Suprapubic skin (tissue), 4 donors: ENCODE measurements around the gene ANAPC15. TPM values are rescaled to one million over a fixed set of nuclear protein-coding genes. Genes with fewer than 3 reads are reported as not detected.

Experiments used
- DNase-seq, 2 donors: peaks; one replicate each; pipeline ENCODE4 v3.0.0-alpha.2; 2019; ENCODE audit warnings: low spot score in 2 of 2
- H3K27ac ChIP-seq: fragments of 200-600 bp; sonication (generic); one replicate; pipeline ENCODE4 v1.5.1; 2019
- H3K27me3 ChIP-seq: fragments of 200-600 bp; sonication (generic); one replicate; pipeline ENCODE4 v1.5.1; 2019
- H3K36me3 ChIP-seq: fragments of 200-600 bp; sonication (generic); one replicate; pipeline ENCODE4 v1.5.1; 2019
- H3K4me1 ChIP-seq: fragments of 200-600 bp; sonication (generic); one replicate; pipeline ENCODE4 v1.5.1; 2019
- H3K4me3 ChIP-seq: fragments of 200-600 bp; sonication (generic); one replicate; pipeline ENCODE4 v1.5.1; 2019; ENCODE audit warnings: mild to moderate bottlenecking
- H3K9me3 ChIP-seq: fragments of 200-600 bp; sonication (generic); one replicate; pipeline ENCODE4 v1.5.1; 2019
- CTCF ChIP-seq, 2 donors: fragments of 200-600 bp in 1 of 2; fragments of 450-650 bp in 1 of 2; sonication (generic) in 1 of 2; IDR thresholded peaks; one replicate each; pipeline ENCODE4 v1.5.1; 2016 to 2019; ENCODE audit warnings: antibody characterized with exemption in 2 of 2, mild to moderate bottlenecking in 1 of 2, moderate library complexity in 1 of 2
- EP300 ChIP-seq: sonication (generic); formaldehyde crosslinking; IDR thresholded peaks from one replicate; pipeline ENCODE4 v1.6.1; 2017; ENCODE audit warnings: antibody characterized with exemption
- POLR2A ChIP-seq, 2 donors: fragments of 450-650 bp; IDR thresholded peaks; one replicate each; pipeline ENCODE4 v1.6.1; 2017; ENCODE audit warnings: antibody characterized with exemption in 2 of 2, mild to moderate bottlenecking in 2 of 2, moderate library complexity in 2 of 2
- POLR2AphosphoS5 ChIP-seq, 3 donors: sonication (generic); formaldehyde crosslinking; IDR thresholded peaks; one replicate each; pipeline ENCODE4 v1.6.1; 2017; ENCODE audit warnings: antibody characterized with exemption in 3 of 3
- WGBS: methylation state at CpG from one replicate; pipeline ENCODE4 v1.1.5; 2018; 5-methylcytosine and 5-hydroxymethylcytosine counted together
- total RNA-seq, 4 donors: library from RNA; depleted of rRNA; stranded (reverse); fragments of >200 nt; gene quantifications; one replicate each; pipeline ENCODE4 v1.1.0, GENCODE V29; 2016

The ANAPC15 gene
- total RNA-seq, 4 donors from 2014 or later, result 20.6 to 32.1 (median 25.6) TPM

DNA sequence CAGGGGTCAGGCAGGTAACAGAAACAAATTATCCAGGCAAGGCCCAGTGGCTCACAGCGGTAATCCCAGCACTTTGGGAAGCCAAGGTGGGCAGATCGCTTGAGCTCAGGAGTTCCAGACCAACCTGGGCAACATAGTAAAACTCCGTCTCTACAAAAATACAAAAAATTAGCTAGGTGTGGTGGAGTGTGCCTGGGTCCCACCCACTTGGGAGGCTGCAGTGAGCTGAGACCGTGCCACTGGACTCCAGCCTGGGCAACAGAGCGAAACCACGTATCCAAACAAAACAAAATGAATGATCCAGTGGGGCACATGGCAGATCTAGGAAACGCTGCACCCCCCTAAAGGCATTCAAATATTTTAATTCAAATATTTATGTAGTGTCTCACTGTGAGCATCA lies 42.0 kb downstream of the ANAPC15 start:
- no peaks in the 10 kb centered on the region for H3K27me3 ChIP-seq
- TF ChIP-seq POLR2AphosphoS5 (IDR thresholded peaks at IDR 0.05) (no peak), EP300 (no peak), CTCF (IDR thresholded peaks at IDR 0.05) (no peak), POLR2A (IDR thresholded peaks at IDR 0.05) (no peak)
- H3K4me3 ChIP-seq, result no peak overlapping the region
- WGBS, result 94% methylated on average over 7 of the region's 7 CpGs
- DNase-seq, result no peak
- peak overlapping the region; percentile 82 for H3K27ac ChIP-seq
- H3K36me3 ChIP-seq, result peaks cover 3% of the 10 kb centered on the region
- peaks cover 61% of the 10 kb centered on the region for H3K4me1 ChIP-seq
- no peaks in the 10 kb centered on the region for H3K9me3 ChIP-seq

DNA sequence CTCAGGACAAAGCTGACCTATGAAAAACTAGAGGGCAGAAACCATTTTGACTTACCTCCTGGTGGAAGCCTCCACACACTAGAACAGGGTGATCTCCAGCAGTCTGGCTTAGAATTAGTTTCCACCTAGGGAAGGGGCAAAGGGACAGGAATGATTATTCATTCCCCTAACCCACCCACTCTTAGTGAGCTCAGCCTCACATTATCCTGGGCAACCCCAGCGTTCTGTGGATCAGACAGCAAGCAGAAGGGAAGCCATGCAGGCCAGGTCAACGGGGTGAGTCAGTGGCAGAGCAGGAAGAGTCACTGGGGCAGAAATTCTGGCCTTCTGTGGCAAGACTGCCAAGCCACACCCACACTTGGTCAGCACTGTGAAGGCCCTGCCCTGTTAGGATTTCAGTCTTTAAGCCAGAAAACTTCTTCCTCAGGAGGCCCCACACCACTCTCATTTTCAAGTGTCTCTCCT lies 42.7 kb downstream of the ANAPC15 start:
- no peaks in the 10 kb centered on the region for H3K9me3 ChIP-seq
- H3K36me3 ChIP-seq, result peaks cover 3% of the 10 kb centered on the region
- DNase-seq, result peak; percentile 89 to 91
- no peak for TF ChIP-seq EP300
- no peak for TF ChIP-seq POLR2AphosphoS5 (IDR thresholded peaks at IDR 0.05)
- TF ChIP-seq CTCF (IDR thresholded peaks at IDR 0.05), result no peak
- peak in 1 of 2 donors; percentile 17 for TF ChIP-seq POLR2A (IDR thresholded peaks at IDR 0.05)
- H3K4me1 ChIP-seq, result peaks cover 61% of the 10 kb centered on the region
- H3K27me3 ChIP-seq, result no peaks in the 10 kb centered on the region
- H3K27ac ChIP-seq, result peak overlapping the region; percentile 82
- no peak overlapping the region for H3K4me3 ChIP-seq
- 7% methylated on average over 2 of the region's 2 CpGs for WGBS

GRCh38 chr11:72069200-72069599 lies 43.3 kb downstream of the ANAPC15 start:
- peak overlapping the region; percentile 82 for H3K27ac ChIP-seq
- H3K4me3 ChIP-seq, result no peak overlapping the region
- peaks cover 61% of the 10 kb centered on the region for H3K4me1 ChIP-seq
- peaks cover 3% of the 10 kb centered on the region for H3K36me3 ChIP-seq
- no peak for DNase-seq
- TF ChIP-seq CTCF (IDR thresholded peaks at IDR 0.05) (no peak), POLR2A (IDR thresholded peaks at IDR 0.05) (no peak), POLR2AphosphoS5 (IDR thresholded peaks at IDR 0.05) (no peak), EP300 (no peak)
- H3K9me3 ChIP-seq, result no peaks in the 10 kb centered on the region
- no peaks in the 10 kb centered on the region for H3K27me3 ChIP-seq

GRCh38 chr11:72067676-72068075 lies 44.8 kb downstream of the ANAPC15 start:
- H3K27ac ChIP-seq, result peak overlapping the region; percentile 34

GRCh38 chr11:72067266-72067665 lies 45.2 kb downstream of the ANAPC15 start:
- Histone ChIP-seq H3K27ac (peak overlapping the region; percentile 44), H3K4me3 (no peak overlapping the region), H3K4me1 (peaks cover 58% of the 10 kb centered on the region), H3K9me3 (no peaks in the 10 kb centered on the region), H3K36me3 (peaks cover 9% of the 10 kb centered on the region), H3K27me3 (no peaks in the 10 kb centered on the region)
- no peak for DNase-seq
- TF ChIP-seq CTCF (IDR thresholded peaks at IDR 0.05), result no peak
- TF ChIP-seq POLR2AphosphoS5 (IDR thresholded peaks at IDR 0.05), result no peak
- no peak for TF ChIP-seq EP300
- TF ChIP-seq POLR2A (IDR thresholded peaks at IDR 0.05), result no peak

More at GRCh38 chr11:72067676-72068075, 44.8 kb downstream of the ANAPC15 start:
- no peak for DNase-seq
- peaks cover 6% of the 10 kb centered on the region for H3K36me3 ChIP-seq
- peaks cover 61% of the 10 kb centered on the region for H3K4me1 ChIP-seq
- H3K27me3 ChIP-seq, result no peaks in the 10 kb centered on the region
- no peaks in the 10 kb centered on the region for H3K9me3 ChIP-seq
- no peak overlapping the region for H3K4me3 ChIP-seq
- TF ChIP-seq POLR2A (IDR thresholded peaks at IDR 0.05) (no peak), EP300 (no peak), CTCF (IDR thresholded peaks at IDR 0.05) (no peak), POLR2AphosphoS5 (IDR thresholded peaks at IDR 0.05) (no peak)
